Stomach smooth muscle (tissue), 2 donors: Measurements from ENCODE around the gene NAB1.
A peak's percentile ranks its signal among the peaks of the same experiment; 100 is the strongest.

Source experiments
- H3K27ac ChIP-seq: one replicate; pipeline ENCODE4 v1.7.0; 2013; ENCODE audit warnings: mild to moderate bottlenecking, low read length, inconsistent platforms
- H3K27me3 ChIP-seq, 2 donors: one replicate each; pipeline ENCODE4 v1.7.0; 2013; ENCODE audit warnings: low read length in 2 of 2; ENCODE audit not compliant: insufficient read depth in 2 of 2, control insufficient read depth in 1 of 2
- H3K36me3 ChIP-seq, 2 donors: one replicate each; pipeline ENCODE4 v1.7.0; 2013; ENCODE audit warnings: low read length in 2 of 2; ENCODE audit not compliant: control insufficient read depth in 2 of 2, insufficient read depth in 2 of 2
- H3K4me1 ChIP-seq: one replicate; pipeline ENCODE4 v1.7.0; 2013; ENCODE audit warnings: low read length; ENCODE audit not compliant: control insufficient read depth, insufficient read depth
- H3K4me3 ChIP-seq, 2 donors: one replicate each; pipeline ENCODE4 v1.7.0; 2013; ENCODE audit warnings: low read length in 2 of 2
- H3K9ac ChIP-seq, 2 donors: one replicate each; pipeline ENCODE4 v1.7.0; 2013; ENCODE audit warnings: low read length in 2 of 2, mild to moderate bottlenecking in 1 of 2
- H3K9me3 ChIP-seq, 2 donors: one replicate each; pipeline ENCODE4 v1.7.0; 2013; ENCODE audit warnings: low read length in 2 of 2; ENCODE audit not compliant: control insufficient read depth in 2 of 2
- donor health status: healthy.
- donor health status: Pancreatic carcinoma.

The NAB1 gene

GRCh38 chr2:190618030-190618429 is 30.9 kb upstream of the NAB1 start:
- Histone ChIP-seq H3K27me3 (no peaks in the 10 kb centered on the region), H3K9me3 (no peaks in the 10 kb centered on the region), H3K4me3 (no peak overlapping the region), H3K36me3 (no peaks in the 10 kb centered on the region), H3K4me1 (no peaks in the 10 kb centered on the region), H3K9ac (no peak overlapping the region), H3K27ac (no peak overlapping the region)

- no peak overlapping the region for H3K9ac ChIP-seq
- peaks cover 10% of the 10 kb centered on the region for H3K4me1 ChIP-seq
- H3K4me3 ChIP-seq: no peak overlapping the region
- no peak overlapping the region for H3K27ac ChIP-seq
- H3K27me3 ChIP-seq: no peaks in the 10 kb centered on the region
- no peaks in the 10 kb centered on the region for H3K9me3 ChIP-seq
- no peaks in the 10 kb centered on the region for H3K36me3 ChIP-seq
These were observed 23.2 kb upstream of the NAB1 start for GRCh38 chr2:190625691-190626090.

GRCh38 chr2:190626641-190627210 is 22.2 kb upstream of the NAB1 start:
- H3K9me3 ChIP-seq: no peaks in the 10 kb centered on the region
- peaks cover 10% of the 10 kb centered on the region for H3K4me1 ChIP-seq
- H3K36me3 ChIP-seq: no peaks in the 10 kb centered on the region
- H3K27ac ChIP-seq: no peak overlapping the region
- peak overlapping the region in 1 of 2 donors; percentile 72 for H3K4me3 ChIP-seq
- no peaks in the 10 kb centered on the region for H3K27me3 ChIP-seq
- no peak overlapping the region for H3K9ac ChIP-seq

GRCh38 chr2:190627448-190628412 is 21.2 kb upstream of the NAB1 start:
- Histone ChIP-seq H3K27me3 (no peaks in the 10 kb centered on the region), H3K36me3 (no peaks in the 10 kb centered on the region), H3K4me1 (peaks cover 10% of the 10 kb centered on the region), H3K9ac (peak overlapping the region; percentile 48 to 56), H3K9me3 (no peaks in the 10 kb centered on the region), H3K27ac (peak overlapping the region; percentile 68), H3K4me3 (peak overlapping the region; percentile 72 to 77)

DNA sequence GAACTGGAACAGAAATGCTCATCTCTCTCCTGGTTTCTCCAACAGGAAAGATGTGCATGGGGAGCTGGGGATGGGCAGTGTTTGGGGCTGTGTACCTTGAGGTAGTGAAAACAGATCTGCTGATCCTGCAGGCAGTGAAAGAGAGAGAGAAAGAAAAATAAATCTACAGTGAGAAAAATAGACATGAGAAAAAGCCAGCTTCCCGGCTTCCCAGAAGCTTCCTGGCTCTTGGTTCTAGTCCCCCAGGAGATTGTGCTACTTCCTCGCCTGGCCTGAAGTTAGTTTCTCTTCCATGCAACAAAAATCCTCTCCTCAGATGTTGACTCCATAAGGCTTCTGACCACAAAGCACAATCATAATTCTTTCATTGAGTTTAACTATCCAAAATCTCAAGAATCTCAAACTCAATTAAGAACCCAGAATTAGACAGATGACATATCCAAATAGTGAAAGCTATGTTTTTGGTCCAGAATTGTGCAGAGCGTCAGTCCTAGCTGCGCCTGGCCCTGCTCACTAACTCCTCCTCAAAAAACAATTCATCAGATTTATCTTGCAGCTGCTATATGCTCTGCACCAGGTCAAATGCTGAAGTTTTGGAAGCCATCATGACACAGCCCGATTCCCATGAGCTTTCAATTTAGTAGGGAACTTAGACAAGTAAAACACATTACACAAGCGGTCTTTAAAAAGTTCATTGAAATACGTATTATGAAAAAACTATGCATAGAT is 20.1 kb upstream of the NAB1 start:
- Histone ChIP-seq H3K27me3 (no peaks in the 10 kb centered on the region), H3K9me3 (no peaks in the 10 kb centered on the region), H3K9ac (no peak overlapping the region), H3K27ac (peak overlapping the region; percentile 68), H3K36me3 (no peaks in the 10 kb centered on the region), H3K4me1 (peaks cover 10% of the 10 kb centered on the region), H3K4me3 (peak overlapping the region in 1 of 2 donors; percentile 77)

DNA sequence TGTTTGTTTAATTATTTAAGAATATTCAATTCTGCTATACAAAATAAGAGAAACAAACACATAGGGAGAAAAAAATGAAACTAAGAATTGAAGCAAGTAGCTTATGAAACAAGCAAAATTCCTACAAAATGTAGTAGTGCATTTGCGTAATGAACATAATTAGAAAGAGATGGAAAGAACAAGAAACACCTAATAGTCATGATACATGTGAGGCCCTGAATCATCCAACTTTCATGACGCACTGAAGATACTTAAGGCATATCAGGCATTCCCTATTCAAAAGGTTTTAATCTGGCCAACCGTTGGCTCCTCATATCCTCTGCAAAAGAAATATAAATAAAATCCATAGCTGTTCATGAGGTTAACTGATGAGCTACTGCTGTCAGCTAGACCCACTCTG is 14.5 kb upstream of the NAB1 start:
- Histone ChIP-seq H3K27ac (no peak overlapping the region), H3K36me3 (no peaks in the 10 kb centered on the region), H3K9me3 (no peaks in the 10 kb centered on the region), H3K4me3 (no peak overlapping the region), H3K9ac (no peak overlapping the region), H3K27me3 (no peaks in the 10 kb centered on the region), H3K4me1 (peaks cover 17% of the 10 kb centered on the region)

- peak overlapping the region; percentile 18 for H3K27ac ChIP-seq
- H3K36me3 ChIP-seq: no peaks in the 10 kb centered on the region
- no peak overlapping the region for H3K4me3 ChIP-seq
- peaks cover 17% of the 10 kb centered on the region for H3K4me1 ChIP-seq
- H3K27me3 ChIP-seq: no peaks in the 10 kb centered on the region
- no peak overlapping the region for H3K9ac ChIP-seq
- no peaks in the 10 kb centered on the region for H3K9me3 ChIP-seq
These were observed 13.1 kb upstream of the NAB1 start for GRCh38 chr2:190635781-190636180.

GRCh38 chr2:190636361-190636760 is 12.5 kb upstream of the NAB1 start:
- H3K4me1 ChIP-seq: peaks cover 17% of the 10 kb centered on the region
- no peaks in the 10 kb centered on the region for H3K36me3 ChIP-seq
- H3K4me3 ChIP-seq: no peak overlapping the region

DNA sequence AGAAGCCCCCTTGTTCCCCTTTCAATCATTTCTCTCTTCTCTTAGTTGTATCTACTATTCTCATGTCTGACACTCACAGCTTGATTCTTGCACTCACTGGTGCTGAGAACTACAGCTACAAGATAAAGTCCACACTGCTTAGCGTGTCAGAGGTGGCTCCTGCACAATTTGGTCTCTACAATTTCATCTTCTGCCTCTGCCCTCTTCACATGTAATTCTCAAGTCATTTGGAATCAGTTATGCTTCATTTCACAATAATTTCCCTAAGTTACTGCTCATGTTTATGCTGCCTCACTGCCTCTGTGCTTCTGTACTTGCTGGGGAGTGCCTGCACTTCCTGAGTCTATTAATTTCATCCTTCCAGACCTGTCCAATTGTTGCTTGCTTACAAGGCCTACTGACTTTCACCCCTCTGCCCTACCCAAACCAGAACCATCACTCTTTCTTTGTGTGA is 11.6 kb upstream of the NAB1 start:
- H3K9ac ChIP-seq: peak overlapping the region in 1 of 2 donors; percentile 39
- peak overlapping the region; percentile 68 for H3K27ac ChIP-seq
- H3K27me3 ChIP-seq: no peaks in the 10 kb centered on the region
- H3K4me1 ChIP-seq: peaks cover 17% of the 10 kb centered on the region
- no peaks in the 10 kb centered on the region for H3K9me3 ChIP-seq
- no peak overlapping the region for H3K4me3 ChIP-seq
- H3K36me3 ChIP-seq: no peaks in the 10 kb centered on the region

More at GRCh38 chr2:190636361-190636760, 12.5 kb upstream of the NAB1 start:
- Histone ChIP-seq H3K9ac (no peak overlapping the region), H3K9me3 (no peaks in the 10 kb centered on the region), H3K27ac (peak overlapping the region; percentile 68), H3K27me3 (no peaks in the 10 kb centered on the region)

DNA sequence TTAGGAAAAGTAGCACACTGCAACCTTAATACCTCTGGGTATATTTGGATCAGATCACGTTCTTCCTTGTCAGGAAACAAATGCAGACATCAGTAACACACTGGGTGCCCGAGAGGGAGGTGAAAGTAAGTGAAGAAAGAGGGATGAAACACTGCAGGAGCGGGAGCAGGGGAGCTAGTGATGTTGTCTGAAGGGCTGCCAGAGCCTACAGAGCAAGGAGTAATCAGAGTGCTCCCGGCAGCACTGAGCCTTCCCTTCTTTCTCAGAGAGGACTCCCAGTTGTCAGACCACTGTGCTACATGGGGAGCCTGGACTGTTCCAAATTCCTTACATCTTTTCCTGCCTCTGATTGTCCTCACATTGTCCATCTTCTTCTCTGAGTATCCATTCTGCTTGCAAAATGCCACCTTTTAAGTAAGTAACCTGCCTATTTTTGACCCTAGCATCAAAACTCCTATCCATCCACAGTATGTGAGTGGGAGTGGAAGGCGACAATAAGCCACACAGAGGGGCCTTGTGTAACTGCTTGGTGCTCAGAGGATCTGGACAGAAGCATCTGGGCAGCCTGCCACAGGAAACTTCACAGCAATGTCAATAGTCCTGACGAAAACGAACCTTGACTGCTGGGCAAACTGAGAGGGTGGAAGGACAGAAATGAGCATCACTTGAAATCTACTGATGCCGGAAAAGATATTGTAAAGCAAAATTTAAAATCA is 10.8 kb upstream of the NAB1 start:
- Histone ChIP-seq H3K27ac (peak overlapping the region; percentile 68), H3K27me3 (no peaks in the 10 kb centered on the region), H3K9ac (peak overlapping the region in 1 of 2 donors; percentile 37), H3K4me3 (no peak overlapping the region), H3K9me3 (no peaks in the 10 kb centered on the region), H3K36me3 (no peaks in the 10 kb centered on the region), H3K4me1 (peaks cover 17% of the 10 kb centered on the region)
